ENCODE results near the gene PAPOLG.

Gene PAPOLG

GRCh38 chr2:60847854-60848253 lies 91.8 kb downstream of the PAPOLG start:
- Histone ChIP-seq H3K27ac (no peak overlapping the region), H3K4me3 (ENCODE audit: low read depth, low read length) (no peak overlapping the region), H3K27me3 (ENCODE audit: insufficient read depth, low read depth, severe bottlenecking) (no peaks in the 10 kb centered on the region), H3K36me3 (no peaks in the 10 kb centered on the region), H3K9me3 (ENCODE audit: severe bottlenecking) (no peaks in the 10 kb centered on the region)
- peak; percentile 16 for DNase-seq
- TF ChIP-seq CTCF (IDR thresholded peaks at IDR 0.05; ENCODE audit: low read depth, low read length), result no peak
